ENCODE data around the gene TBC1D30.

Gene TBC1D30

GRCh38 chr12:64793610-64794009 is 30.8 kb upstream of the TBC1D30 start:
- Histone ChIP-seq H3K4me3 (ENCODE audit: low read depth, low read length) (no peak overlapping the region), H3K4me1 (no peaks in the 10 kb centered on the region), H3K27me3 (peaks cover 13% of the 10 kb centered on the region), H3K9me3 (no peaks in the 10 kb centered on the region), H3K36me3 (no peaks in the 10 kb centered on the region)
- DNase-seq: no peak
- no peak for TF ChIP-seq CTCF (IDR thresholded peaks at IDR 0.05; ENCODE audit: low read depth, low read length)

DNA sequence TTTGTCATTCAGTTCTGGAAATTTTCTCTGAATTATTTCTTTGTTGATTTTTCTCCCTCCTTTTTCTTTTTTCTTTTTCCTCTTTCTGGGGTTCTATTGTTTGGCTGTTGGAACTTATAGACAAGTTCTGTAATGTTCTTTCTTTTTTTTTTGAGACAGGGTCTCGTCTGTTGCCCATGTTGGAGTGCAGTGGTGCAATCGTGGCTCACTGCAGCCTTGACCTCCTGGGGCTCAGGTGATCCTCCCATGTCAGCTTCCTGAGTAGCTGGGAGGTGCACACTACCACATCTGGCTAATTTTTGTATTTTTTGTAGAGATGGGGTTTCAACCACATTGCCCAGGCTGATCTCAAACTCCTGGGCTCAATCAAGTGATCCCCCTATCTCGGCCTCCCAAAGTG is 30.1 kb upstream of the TBC1D30 start:
- no peak overlapping the region for H3K4me3 ChIP-seq (ENCODE audit: low read depth, low read length)
- H3K36me3 ChIP-seq: no peaks in the 10 kb centered on the region
- no peaks in the 10 kb centered on the region for H3K9me3 ChIP-seq
- no peaks in the 10 kb centered on the region for H3K4me1 ChIP-seq
- TF ChIP-seq CTCF (IDR thresholded peaks at IDR 0.05; ENCODE audit: low read depth, low read length): no peak
- DNase-seq: no peak
- H3K27me3 ChIP-seq: peaks cover 11% of the 10 kb centered on the region

- Histone ChIP-seq H3K27me3 (peaks cover 16% of the 10 kb centered on the region), H3K4me3 (ENCODE audit: low read depth, low read length) (no peak overlapping the region), H3K9me3 (no peaks in the 10 kb centered on the region), H3K4me1 (no peaks in the 10 kb centered on the region), H3K36me3 (no peaks in the 10 kb centered on the region)
- peak; percentile 72 for DNase-seq
- TF ChIP-seq CTCF (IDR thresholded peaks at IDR 0.05; ENCODE audit: low read depth, low read length): peak; percentile 89
Observed at GRCh38 chr12:64796205-64796845, 28.1 kb upstream of the TBC1D30 start.

DNA sequence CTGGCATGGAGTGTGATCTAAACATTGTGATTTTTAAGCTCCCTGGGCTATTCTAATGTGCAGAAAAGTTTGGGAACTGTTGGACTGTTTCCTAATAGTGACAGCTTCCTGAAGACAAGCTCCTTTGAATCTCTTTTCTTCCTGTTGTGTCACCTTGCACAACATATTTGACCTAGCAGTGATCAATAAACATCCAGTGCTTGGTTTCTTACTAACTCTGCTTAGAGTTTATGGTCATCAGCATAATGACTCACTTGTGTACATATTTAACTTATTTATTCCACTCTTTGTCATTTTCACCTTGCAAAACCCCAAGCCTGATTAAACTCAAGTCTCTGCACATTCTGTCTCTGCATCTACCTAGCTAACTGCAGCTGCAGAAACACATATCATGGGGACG is 27.3 kb upstream of the TBC1D30 start:
- Histone ChIP-seq H3K4me3 (ENCODE audit: low read depth, low read length) (no peak overlapping the region), H3K9me3 (no peaks in the 10 kb centered on the region), H3K27me3 (peaks cover 16% of the 10 kb centered on the region), H3K36me3 (no peaks in the 10 kb centered on the region), H3K4me1 (no peaks in the 10 kb centered on the region)
- no peak for DNase-seq
- no peak for TF ChIP-seq CTCF (IDR thresholded peaks at IDR 0.05; ENCODE audit: low read depth, low read length)

DNA sequence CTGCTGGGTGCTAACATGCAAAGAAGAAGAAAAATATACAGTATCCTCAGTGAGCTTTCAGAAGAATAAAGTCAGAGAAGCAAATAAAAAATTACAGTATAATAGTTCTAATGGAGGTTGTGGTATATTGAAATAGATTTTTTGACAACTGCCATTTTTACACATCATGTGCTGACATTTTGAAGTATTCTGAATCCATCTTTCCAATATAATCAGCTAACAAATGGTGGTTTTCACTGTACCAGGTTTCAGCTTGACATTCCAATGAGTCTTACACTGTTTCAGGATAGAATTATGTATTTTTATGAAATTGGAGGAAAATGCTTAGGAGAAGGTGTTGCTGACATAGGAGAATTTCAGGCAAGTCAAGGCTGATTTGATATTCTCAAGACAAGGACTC is 26.3 kb upstream of the TBC1D30 start:
- Histone ChIP-seq H3K27me3 (peaks cover 16% of the 10 kb centered on the region), H3K36me3 (no peaks in the 10 kb centered on the region), H3K4me3 (ENCODE audit: low read depth, low read length) (no peak overlapping the region), H3K9me3 (no peaks in the 10 kb centered on the region), H3K4me1 (no peaks in the 10 kb centered on the region)
- no peak for DNase-seq
- no peak for TF ChIP-seq CTCF (IDR thresholded peaks at IDR 0.05; ENCODE audit: low read depth, low read length)

- no peaks in the 10 kb centered on the region for H3K9me3 ChIP-seq
- H3K4me3 ChIP-seq (ENCODE audit: low read depth, low read length): no peak overlapping the region
- TF ChIP-seq CTCF (IDR thresholded peaks at IDR 0.05; ENCODE audit: low read depth, low read length): no peak
- peaks cover 16% of the 10 kb centered on the region for H3K27me3 ChIP-seq
- no peaks in the 10 kb centered on the region for H3K36me3 ChIP-seq
- H3K4me1 ChIP-seq: no peaks in the 10 kb centered on the region
- no peak for DNase-seq
Observed at GRCh38 chr12:64800640-64801039, 23.8 kb upstream of the TBC1D30 start.
